ENCODE results near the gene GLUD1.
"Not testable (repeated sequence)": the region's sequence is repeated elsewhere in the genome, so short reads cannot be mapped to it uniquely, and the experiment has no call there.

Gene GLUD1

GRCh38 chr10:87094373-87095235, at the start of gene GLUD1, which contains the start of gene SHLD2:
GLUD1 (minus strand) TSS chr10:87094843; CDS start chr10:87094769, 74 bp downstream.
SHLD2 (plus strand) TSS chr10:87095206; CDS start chr10:87151355, 56,149 bp downstream.
- DNase-seq: peak; percentile 89 to 92

- DNase-seq: not testable (repeated sequence)
These were observed 48.4 kb upstream of the GLUD1 start for GRCh38 chr10:87143109-87143418.

- not testable (repeated sequence) for DNase-seq
These were observed 47.8 kb upstream of the GLUD1 start for GRCh38 chr10:87142230-87143108.

GRCh38 chr10:87137478-87137877, 42.8 kb upstream of the GLUD1 start:
- DNase-seq: not testable (repeated sequence)

- not testable (repeated sequence) for DNase-seq
These were observed 39.8 kb upstream of the GLUD1 start for GRCh38 chr10:87134440-87134839.

GRCh38 chr10:87133936-87134335, 39.3 kb upstream of the GLUD1 start:
- not testable (repeated sequence) for DNase-seq

- not testable (repeated sequence) for DNase-seq
These were observed 37.5 kb upstream of the GLUD1 start for GRCh38 chr10:87132176-87132575.

GRCh38 chr10:87127607-87128156, 33.0 kb upstream of the GLUD1 start:
- DNase-seq: not testable (repeated sequence)

- DNase-seq: not testable (repeated sequence)
These were observed 32.4 kb upstream of the GLUD1 start for GRCh38 chr10:87127048-87127447.

GRCh38 chr10:87123351-87123750, 28.7 kb upstream of the GLUD1 start:
- not testable (repeated sequence) for DNase-seq

- not testable (repeated sequence) for DNase-seq
These were observed 24.4 kb upstream of the GLUD1 start for GRCh38 chr10:87119029-87119428.

GRCh38 chr10:87118122-87118521, 23.5 kb upstream of the GLUD1 start:
- DNase-seq: not testable (repeated sequence)

- DNase-seq: no peak
These were observed 10.9 kb upstream of the GLUD1 start for GRCh38 chr10:87105446-87106124.

- DNase-seq: not testable (repeated sequence)
These were observed 10.1 kb upstream of the GLUD1 start for GRCh38 chr10:87104727-87105126.

GRCh38 chr10:87101996-87102395, 7.4 kb upstream of the GLUD1 start:
- no peak for DNase-seq

GRCh38 chr10:87095236-87095945, 748 bp upstream of the GLUD1 start:
- peak; percentile 69 to 76 for DNase-seq

GRCh38 chr10:87093632-87094372, 841 bp downstream of the GLUD1 start:
- DNase-seq: peak; percentile 80 to 84

- DNase-seq: peak in 1 of 2 experiments; percentile 32
These were observed 1.6 kb downstream of the GLUD1 start for GRCh38 chr10:87092861-87093631.

GRCh38 chr10:87092376-87092860, 2.2 kb downstream of the GLUD1 start:
- DNase-seq: no peak

- DNase-seq: no peak
These were observed 3.9 kb downstream of the GLUD1 start for GRCh38 chr10:87090779-87091178.

All from activated CD4-positive, alpha-beta T cell treated with anti-CD3 and anti-CD28 coated beads, Interleukin-2, amount 50 U/mL, for 48 hours (primary cell).